Lower lobe of right lung (tissue), 2 donors: ENCODE measurements around the gene RANBP3L. TPM values are rescaled to one million over a fixed set of nuclear protein-coding genes. Genes with fewer than 3 reads are reported as not detected.

ENCODE experiments used
- ATAC-seq, 2 donors: fragments of 200-7000 bp; cut with Tn5 transposase; one replicate each; pipeline ENCODE4 v1.9.1; 2020 to 2022; ENCODE audit warnings: mild to moderate bottlenecking in 2 of 2, moderate library complexity in 2 of 2
- DNase-seq: peaks from one replicate; pipeline ENCODE4 v3.0.0-alpha.2; 2020
- H3K27ac ChIP-seq: fragments of 200-600 bp; one replicate; pipeline ENCODE4 v1.8.0; 2022
- H3K27me3 ChIP-seq: fragments of 200-600 bp; one replicate; pipeline ENCODE4 v1.8.0; 2022; ENCODE audit warnings: low read depth
- H3K36me3 ChIP-seq: fragments of 200-600 bp; one replicate; pipeline ENCODE4 v1.8.0; 2022; ENCODE audit warnings: mild to moderate bottlenecking
- H3K4me1 ChIP-seq: fragments of 200-600 bp; one replicate; pipeline ENCODE4 v1.8.0; 2022
- H3K4me3 ChIP-seq: fragments of 200-600 bp; one replicate; pipeline ENCODE4 v1.8.0; 2022; ENCODE audit warnings: mild to moderate bottlenecking
- H3K9me3 ChIP-seq: fragments of 200-600 bp; one replicate; pipeline ENCODE4 v1.8.0; 2022
- CTCF ChIP-seq: fragments of 200-600 bp; IDR thresholded peaks from one replicate; pipeline ENCODE4 v1.8.0; 2022; ENCODE audit warnings: antibody characterized with exemption, mild to moderate bottlenecking
- intact Hi-C: fragments of 100-400 bp; cut with DNase I; formaldehyde crosslinking; loops from one replicate; pipeline ENCODE4 v1.11.0; 2022
- total RNA-seq: library from RNA; stranded (reverse); fragmentation: NEBNext Ultra II Directional; extraction: Animal tissue kit (Norgen Biotek cat#: 25700); gene quantifications from one replicate; pipeline ENCODE4 v1.2.1, GENCODE V29; 2021
- donor health status: DM: no; HTN: yes; CAD: no; lungs with severe emphysema.

RANBP3L gene
- total RNA-seq, 1 donor from 2014 or later = 2.8 TPM

GRCh38 chr5:36217988-36218387 lies 83.7 kb downstream of the RANBP3L start:
- no peak overlapping the region for H3K4me3 ChIP-seq
- intact Hi-C loops = no loop called here
- H3K27ac ChIP-seq = no peak overlapping the region
- no peaks in the 10 kb centered on the region for H3K4me1 ChIP-seq
- DNase-seq (no peak), ATAC-seq (no peak)
- H3K36me3 ChIP-seq = peaks cover 62% of the 10 kb centered on the region
- H3K9me3 ChIP-seq = no peaks in the 10 kb centered on the region
- H3K27me3 ChIP-seq = no peaks in the 10 kb centered on the region
- no peak for TF ChIP-seq CTCF

GRCh38 chr5:36217567-36217966 lies 84.1 kb downstream of the RANBP3L start:
- H3K9me3 ChIP-seq = no peaks in the 10 kb centered on the region
- intact Hi-C loops = no loop called here
- no peak overlapping the region for H3K4me3 ChIP-seq
- ATAC-seq (no peak), DNase-seq (no peak)
- TF ChIP-seq CTCF = no peak
- no peak overlapping the region for H3K27ac ChIP-seq
- peaks cover 62% of the 10 kb centered on the region for H3K36me3 ChIP-seq
- H3K4me1 ChIP-seq = no peaks in the 10 kb centered on the region
- no peaks in the 10 kb centered on the region for H3K27me3 ChIP-seq

GRCh38 chr5:36215910-36216309 lies 85.8 kb downstream of the RANBP3L start:
- intact Hi-C loops = no loop called here
- no peak for ATAC-seq
- Histone ChIP-seq H3K4me1 (no peaks in the 10 kb centered on the region), H3K27me3 (no peaks in the 10 kb centered on the region), H3K4me3 (no peak overlapping the region), H3K36me3 (peaks cover 68% of the 10 kb centered on the region), H3K9me3 (no peaks in the 10 kb centered on the region), H3K27ac (no peak overlapping the region)
- TF ChIP-seq CTCF = no peak
- no peak for DNase-seq

- no peak for TF ChIP-seq CTCF
- ATAC-seq (no peak), DNase-seq (no peak)
Observed at GRCh38 chr5:36214436-36214835, 87.3 kb downstream of the RANBP3L start.

GRCh38 chr5:36209664-36210063 lies 92.0 kb downstream of the RANBP3L start:
- Histone ChIP-seq H3K4me1 (no peaks in the 10 kb centered on the region), H3K27ac (no peak overlapping the region), H3K27me3 (no peaks in the 10 kb centered on the region), H3K9me3 (no peaks in the 10 kb centered on the region), H3K4me3 (no peak overlapping the region), H3K36me3 (peaks cover 56% of the 10 kb centered on the region)
- TF ChIP-seq CTCF = no peak
- intact Hi-C loops = no loop called here
- no peak for ATAC-seq
- DNase-seq = no peak

More at GRCh38 chr5:36214436-36214835, 87.3 kb downstream of the RANBP3L start:
- no peak overlapping the region for H3K27ac ChIP-seq
- no peaks in the 10 kb centered on the region for H3K4me1 ChIP-seq
- H3K27me3 ChIP-seq = no peaks in the 10 kb centered on the region
- peaks cover 64% of the 10 kb centered on the region for H3K36me3 ChIP-seq
- intact Hi-C loops = no loop called here
- no peaks in the 10 kb centered on the region for H3K9me3 ChIP-seq
- no peak overlapping the region for H3K4me3 ChIP-seq

- no peaks in the 10 kb centered on the region for H3K27me3 ChIP-seq
- no peak for TF ChIP-seq CTCF
- no peak overlapping the region for H3K27ac ChIP-seq
- no peaks in the 10 kb centered on the region for H3K4me1 ChIP-seq
- no peak overlapping the region for H3K4me3 ChIP-seq
- H3K36me3 ChIP-seq = peaks cover 57% of the 10 kb centered on the region
- ATAC-seq (no peak), DNase-seq (no peak)
- H3K9me3 ChIP-seq = no peaks in the 10 kb centered on the region
- intact Hi-C loops = no loop called here
Observed at GRCh38 chr5:36208786-36209185, 92.9 kb downstream of the RANBP3L start.
